Iris pigment epithelial cell (primary cell): ENCODE results near the gene TCEAL2.
"Not testable (repeated sequence)": the region's sequence is repeated elsewhere in the genome, so short reads cannot be mapped to it uniquely, and the experiment has no call there.

Experiments
- DNase-seq: peaks from one replicate; pipeline ENCODE4 v3.0.0-alpha.2; 2011; ENCODE audit warnings: low read depth

TCEAL2 gene

DNA sequence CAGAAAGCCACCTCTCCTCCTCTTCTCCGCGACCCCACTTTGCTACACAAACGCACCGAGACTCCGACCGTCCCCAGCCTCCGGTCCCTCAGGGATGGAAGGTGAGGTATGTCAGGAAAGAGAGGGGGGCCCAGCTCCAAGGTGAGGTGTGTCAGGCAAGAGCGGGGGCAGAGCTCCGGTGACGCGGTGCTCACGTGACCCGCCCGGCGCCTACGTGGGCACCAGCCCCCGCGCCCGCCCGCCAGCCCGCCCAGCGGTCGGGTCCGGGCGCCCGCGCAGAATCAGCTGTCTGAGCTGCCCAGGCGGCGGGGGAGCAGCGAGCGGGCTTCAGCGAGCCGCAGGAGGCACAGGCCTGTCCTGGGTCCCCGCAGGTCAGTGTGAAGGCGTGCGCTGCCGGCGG is at the start of gene TCEAL2:
TCEAL2 (plus strand) TSS at position 244 of the 400 bp plus-strand sequence. CDS start 1,152 bp downstream, outside the sequence.
- DNase-seq = not testable (repeated sequence)

DNA sequence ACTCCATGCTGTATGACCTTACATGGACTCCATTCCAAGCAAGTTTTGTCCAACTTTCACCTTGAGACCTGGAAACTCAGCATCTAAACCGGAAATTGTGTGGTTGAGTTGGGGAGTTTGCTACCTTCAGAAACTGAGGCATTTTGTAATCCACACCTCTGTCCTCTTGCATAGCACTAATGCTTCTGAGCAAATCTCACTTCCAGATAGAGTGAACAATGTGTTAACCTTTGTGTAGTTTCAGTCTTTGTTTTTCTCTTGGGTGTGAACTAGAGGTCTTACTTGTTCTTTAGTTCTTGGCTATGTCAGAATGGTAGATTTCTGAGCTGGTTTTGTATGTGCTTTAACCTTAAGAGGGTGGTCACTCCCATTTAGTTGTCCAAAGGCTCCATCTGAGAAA is 48.1 kb upstream of the TCEAL2 start:
- DNase-seq = no peak

DNA sequence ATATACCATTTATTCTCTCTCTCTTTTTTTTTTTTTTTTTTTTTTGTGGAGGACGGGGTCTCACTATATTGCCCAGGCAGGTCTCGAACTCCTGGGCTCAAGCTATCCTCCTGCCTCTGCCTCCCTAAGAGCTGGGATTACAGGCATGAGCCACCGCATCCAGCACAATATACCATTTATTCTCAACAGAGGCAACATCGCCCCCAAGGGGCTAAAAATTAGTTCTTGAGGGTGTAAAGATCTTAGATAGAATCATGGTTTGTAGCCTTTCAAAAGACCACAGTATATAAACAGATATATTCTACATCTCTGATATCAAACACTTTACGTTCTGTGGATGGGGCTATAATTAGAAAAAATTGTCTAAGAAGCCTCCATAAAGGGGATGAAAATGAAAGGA is 39.8 kb upstream of the TCEAL2 start:
- DNase-seq = no peak

DNA sequence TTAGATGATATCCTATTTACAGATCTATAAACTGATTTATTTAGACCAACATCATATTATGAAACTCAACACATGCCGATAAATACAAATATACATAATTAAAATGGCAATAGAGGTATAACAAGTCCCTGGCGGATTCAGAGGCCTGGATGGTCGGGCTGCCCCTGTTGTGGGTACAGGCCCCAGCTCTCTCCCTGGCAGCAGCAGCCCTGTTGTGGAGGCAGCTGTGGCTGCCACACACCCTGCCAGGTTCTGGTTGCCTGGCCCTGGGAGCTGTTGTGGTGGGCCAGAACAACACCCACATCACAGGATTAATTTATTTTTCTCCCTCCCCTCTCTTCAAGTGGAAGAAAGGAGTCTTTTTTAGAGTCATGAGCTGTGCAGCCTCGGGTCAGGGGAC is 12.1 kb upstream of the TCEAL2 start:
- no peak for DNase-seq

DNA sequence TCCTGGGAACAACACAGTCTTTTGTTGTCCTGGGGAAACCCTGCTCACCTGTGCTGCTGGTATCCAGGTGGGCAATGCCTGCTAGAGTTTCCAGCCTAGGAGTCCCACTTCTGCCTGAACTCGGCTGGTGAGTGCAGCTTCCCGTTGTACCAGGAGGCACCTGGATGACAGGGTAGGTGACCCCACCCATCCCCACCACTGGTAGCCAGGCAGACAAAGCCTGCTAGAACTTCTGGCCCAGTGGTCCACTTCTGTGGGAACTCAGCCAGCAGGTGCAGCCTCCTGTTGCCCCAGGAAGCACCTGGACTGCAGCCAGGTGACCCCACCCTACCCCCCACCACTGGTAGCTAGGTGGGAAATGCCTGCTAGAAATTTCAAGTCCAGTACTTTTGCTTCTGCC is 9.7 kb upstream of the TCEAL2 start:
- no peak for DNase-seq

DNA sequence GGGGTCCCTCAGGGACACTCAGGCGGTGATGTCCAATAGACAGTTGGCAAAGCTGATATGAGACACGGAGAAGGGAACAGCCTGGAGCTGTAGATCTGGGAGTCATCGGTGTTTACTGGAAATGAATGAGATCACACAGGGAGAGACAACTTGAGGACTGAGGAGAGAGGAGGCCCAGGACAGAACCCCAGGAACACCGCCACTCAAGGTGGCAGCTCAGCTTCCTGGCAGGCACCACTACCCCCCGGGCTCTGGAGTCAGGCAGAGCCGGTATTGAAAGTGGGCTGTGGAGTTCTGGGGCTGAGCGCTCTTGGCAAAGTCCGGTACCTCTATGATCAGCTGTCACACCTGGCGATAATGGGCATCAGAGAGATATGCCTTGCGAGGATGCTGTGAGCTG is 465 bp upstream of the TCEAL2 start:
- DNase-seq = not testable (repeated sequence)

DNA sequence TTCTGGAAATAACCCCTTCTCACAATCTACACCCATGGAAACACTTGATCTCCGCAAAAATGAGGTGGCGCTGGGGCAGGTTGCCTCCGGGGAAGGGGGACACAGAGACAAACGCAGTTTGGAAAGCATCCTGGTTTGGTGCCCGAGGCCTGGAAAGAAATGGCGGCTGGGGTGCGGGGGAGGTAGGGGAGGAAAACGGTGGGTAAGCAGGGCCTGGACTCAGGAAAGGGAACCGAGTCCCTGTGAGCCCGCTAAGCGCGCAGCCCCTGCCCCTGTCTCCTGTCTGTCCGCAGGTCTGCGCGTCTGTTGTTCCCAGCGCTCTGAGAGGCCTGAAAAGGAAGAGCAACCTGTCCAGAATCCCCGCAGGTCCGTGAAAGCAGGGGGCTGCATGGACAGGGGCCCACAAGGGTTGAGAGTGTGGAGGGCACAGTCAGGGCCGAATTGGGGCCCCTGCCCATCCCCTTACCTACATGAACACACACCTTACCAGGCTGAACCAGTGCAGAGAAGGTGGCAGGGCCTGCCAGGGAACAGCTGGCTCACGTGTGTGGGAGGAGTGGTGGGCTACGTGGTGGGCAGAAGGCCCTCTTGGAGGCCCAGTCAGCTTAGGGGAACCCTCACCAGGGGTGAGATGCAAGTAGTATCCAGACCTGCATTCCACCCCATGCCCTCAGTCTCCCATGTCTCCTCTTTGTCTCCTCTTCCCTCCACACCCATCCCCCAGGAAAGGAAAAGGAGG is 770 bp downstream of the TCEAL2 start:
- not testable (repeated sequence) for DNase-seq

DNA sequence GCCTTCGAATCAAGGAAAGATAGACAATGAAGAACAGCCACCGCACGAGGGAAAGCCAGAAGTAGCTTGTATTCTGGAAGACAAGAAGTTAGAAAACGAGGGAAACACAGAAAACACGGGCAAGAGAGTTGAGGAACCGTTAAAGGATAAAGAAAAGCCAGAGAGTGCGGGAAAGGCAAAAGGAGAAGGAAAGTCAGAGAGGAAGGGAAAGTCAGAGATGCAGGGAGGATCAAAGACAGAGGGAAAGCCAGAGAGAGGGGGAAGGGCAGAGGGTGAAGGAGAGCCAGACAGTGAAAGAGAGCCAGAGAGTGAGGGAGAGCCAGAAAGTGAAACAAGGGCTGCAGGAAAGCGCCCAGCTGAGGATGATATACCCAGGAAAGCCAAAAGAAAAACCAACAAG is 1.4 kb downstream of the TCEAL2 start:
- no peak for DNase-seq

DNA sequence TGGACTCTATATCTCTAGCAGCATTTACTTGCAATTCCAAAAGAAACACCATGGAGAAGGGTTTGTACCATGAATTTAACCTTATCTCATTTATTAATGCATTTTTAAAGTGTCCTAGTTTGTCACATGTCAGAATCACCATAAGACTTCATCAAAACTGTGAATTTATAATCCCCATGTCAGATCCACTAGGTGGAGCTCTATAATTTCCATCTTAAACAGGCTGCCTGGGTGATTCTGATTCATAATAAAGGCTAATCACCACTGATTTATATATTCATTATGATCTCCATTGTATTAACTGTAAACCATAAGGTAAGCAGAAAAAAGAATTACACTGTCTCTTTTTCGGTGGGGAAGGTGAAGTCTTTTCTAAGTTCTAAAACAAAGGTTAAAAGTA is 4.0 kb downstream of the TCEAL2 start:
- peak; percentile 18 for DNase-seq

DNA sequence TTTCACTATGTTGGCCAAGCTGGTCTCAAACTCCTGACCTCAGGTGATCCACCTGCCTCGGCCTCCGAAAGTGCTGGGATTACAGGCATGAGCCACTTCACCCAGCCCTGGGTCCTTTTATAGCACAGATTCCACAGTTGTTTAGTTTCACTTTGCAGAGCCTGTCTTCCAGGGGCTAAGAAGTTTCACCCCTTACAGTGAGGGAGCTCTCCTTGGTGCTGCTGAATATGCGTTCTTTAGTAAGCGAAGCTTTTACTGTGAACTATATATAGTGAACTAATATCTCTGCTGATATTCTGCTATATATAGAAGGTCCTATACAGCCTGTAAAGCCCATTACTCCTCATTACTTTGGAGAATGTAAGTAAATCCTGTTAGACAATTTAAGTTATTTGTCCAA is 12.6 kb downstream of the TCEAL2 start:
- DNase-seq = no peak

DNA sequence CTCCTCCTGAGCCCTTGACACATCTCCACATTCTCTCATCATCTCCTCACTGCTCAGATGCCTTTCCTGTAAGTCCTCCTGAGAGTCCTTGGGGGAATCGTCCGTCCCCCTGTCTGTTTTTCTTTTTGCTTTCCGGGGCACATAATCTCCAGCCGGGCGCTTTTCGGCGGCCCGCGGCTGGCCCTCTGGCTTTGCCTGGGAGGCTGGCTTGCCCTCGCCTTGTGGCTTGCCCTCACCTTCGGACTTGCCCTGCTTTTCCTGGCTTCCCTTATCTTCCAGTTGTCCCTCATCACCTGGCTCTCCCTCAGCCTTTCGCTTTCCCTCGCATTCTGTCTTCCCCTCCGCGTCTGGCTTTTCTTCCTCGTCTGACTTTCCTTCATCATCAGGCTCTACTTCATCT is 15.4 kb downstream of the TCEAL2 start:
- not testable (repeated sequence) for DNase-seq

DNA sequence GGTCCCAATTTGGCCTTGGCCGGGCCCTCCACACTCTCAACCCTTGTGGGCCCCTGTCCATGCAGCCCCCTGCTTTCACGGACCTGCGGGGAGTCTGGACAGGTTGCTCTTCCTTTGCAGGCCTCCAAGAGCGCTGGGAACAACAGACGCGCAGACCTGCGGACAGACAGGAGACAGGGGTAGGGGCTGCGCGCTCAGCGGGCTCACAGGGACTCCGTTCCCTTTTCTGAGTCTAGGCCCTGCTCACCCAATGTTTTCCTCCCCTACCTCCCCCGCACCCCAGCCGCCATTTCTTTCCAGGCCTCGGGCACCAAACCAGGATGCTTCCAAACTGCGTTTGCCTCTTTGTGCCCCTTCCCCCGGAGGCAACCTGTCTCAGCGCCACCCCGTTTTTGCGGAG is 16.2 kb downstream of the TCEAL2 start:
- DNase-seq = not testable (repeated sequence)

DNA sequence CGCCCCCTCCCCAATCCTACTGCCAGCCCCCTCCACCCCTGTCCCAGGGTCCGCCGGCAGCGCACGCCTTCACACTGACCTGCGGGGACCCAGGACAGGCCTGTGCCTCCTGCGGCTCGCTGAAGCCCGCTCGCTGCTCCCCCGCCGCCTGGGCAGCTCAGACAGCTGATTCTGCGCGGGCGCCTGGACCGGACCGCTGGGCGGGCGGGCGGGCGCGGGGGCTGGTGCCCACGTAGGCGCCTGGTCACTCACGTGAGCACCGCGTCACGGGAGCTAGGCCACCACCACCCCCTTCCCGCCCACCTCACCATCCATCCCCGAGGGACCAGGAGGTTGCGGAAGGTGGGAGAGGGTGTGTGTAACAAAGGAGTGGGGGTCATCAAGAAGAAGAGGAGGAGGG is 16.8 kb downstream of the TCEAL2 start, which contains the start of gene TCEAL6:
TCEAL6 (minus strand) TSS at position 208 of the 400 bp plus-strand sequence.
- not testable (repeated sequence) for DNase-seq

DNA sequence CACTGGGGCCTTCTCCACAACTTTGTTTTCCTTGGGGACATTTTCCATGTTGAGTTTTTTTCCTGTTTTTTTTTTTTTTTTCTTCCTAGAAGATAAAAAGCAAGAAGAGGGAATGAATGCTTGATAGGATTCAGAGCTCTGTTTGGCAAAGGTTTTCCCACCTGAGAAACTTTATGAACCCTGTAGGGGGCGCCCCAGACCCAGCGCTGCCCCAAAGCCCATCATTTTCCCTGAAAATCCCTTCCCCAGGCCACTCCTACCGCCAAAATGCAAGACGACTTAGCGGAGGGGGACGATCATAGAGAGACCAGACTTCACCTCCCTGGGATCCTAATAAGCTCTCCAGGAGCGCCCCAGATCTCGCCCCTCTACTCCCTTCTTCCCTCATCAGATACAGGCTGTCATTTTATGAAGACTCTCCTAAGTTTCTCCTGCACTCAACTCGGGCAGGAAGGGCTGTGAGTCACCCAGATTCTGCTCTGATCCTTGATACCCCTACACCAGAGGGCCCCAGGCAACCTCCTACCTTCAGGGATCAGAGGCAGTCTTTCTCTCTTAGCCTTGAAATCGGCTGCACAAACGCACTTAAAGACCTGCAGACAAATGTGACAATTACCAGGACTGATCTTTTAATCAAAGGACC is 28.9 kb downstream of the TCEAL2 start:
- DNase-seq = no peak

DNA sequence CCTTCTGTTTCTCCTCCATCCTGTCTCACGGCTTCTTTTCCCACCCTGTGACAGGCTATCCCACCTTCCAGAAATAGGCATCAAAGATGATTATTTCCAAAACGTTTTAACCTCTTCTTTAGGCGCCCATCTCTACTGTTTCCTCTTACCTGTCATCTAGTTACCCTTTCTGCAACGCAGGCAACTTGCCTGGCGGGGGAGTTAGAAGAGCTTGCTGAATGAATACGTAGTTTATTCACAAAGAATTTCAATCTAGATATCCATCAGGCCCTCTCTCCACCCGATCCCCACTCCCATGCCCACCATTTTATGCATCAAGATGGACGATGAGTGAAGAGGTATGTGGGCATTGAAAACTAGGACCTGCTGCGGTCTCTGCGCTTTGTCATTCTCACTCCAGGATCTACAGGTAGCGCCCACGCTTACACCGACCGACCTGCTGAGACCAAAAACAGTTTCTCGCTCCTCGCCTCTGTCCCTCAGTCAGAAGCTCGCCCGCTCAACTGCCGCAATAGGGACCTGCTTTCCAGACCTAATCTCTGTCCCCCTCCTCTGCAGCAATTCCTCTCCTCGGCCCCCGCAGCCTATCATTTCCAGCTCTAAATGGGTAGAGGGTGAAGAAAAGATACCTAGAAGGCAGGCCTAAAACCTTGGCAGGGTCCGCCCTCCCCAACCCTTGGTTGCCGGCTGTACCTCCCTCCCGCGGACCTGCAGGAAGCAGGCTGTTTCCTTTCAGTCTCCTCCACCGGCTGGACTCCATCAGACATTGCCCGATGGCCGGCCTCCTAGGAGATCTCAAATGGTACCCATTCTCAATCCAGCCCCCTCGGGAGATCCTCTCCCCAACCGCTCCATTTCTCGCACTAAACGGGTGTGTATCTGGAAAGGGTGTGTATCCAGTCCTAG is 29.7 kb downstream of the TCEAL2 start:
- DNase-seq = no peak

DNA sequence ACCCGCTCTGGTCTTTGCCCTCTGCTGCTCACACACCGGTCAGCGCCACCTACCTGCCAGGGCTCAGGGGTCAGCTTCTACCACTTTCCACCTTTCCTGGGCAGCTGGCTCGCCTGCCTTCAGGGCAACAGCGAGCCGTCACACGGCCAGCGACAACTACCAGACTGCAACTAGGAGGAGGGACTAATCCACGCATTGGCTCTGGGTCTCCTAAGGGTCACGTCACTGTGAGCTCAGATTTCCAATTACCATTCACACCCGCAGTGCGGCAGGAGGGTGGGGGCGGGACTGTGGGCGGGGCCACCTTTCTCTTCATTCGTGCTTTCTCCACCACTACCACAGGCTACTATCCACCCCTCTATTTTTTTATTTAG is 30.3 kb downstream of the TCEAL2 start, which contains the start of gene BEX5:
BEX5 (minus strand) TSS at position 172 of the 374 bp plus-strand sequence. CDS start 1,712 bp downstream, outside the sequence.
- DNase-seq = no peak
